SK-N-MC (cell line): ENCODE results near the gene SH3GL2.

Source experiments
- EZH2 ChIP-seq: fragments of 200-600 bp; sonication (generic); IDR thresholded peaks from one replicate; pipeline ENCODE4 v1.6.1; 2017; ENCODE audit warnings: antibody characterized with exemption
- POLR2AphosphoS5 ChIP-seq: IDR thresholded peaks from 2 replicates; pipeline ENCODE4 v1.6.1; 2012; ENCODE audit warnings: mild to moderate bottlenecking, low read depth, low read length, borderline replicate concordance

GRCh38 chr9:17609312-17610005 lies 30.6 kb downstream of the SH3GL2 start:
- TF ChIP-seq POLR2AphosphoS5 (no peak), EZH2 (no peak)
